Activated CD4-positive, alpha-beta T cell treated with anti-CD3 and anti-CD28 coated beads, Interleukin-2, Interleukin-6, amounts not matched to agents 100 ng/mL and 50 ng/mL, durations not matched to agents 16 hours and 8 hours (primary cell): ENCODE data around the gene NUP210L.

Experiments used
- DNase-seq: peaks from one replicate; pipeline ENCODE4 v3.0.0-alpha.2; 2020

The NUP210L gene

DNA sequence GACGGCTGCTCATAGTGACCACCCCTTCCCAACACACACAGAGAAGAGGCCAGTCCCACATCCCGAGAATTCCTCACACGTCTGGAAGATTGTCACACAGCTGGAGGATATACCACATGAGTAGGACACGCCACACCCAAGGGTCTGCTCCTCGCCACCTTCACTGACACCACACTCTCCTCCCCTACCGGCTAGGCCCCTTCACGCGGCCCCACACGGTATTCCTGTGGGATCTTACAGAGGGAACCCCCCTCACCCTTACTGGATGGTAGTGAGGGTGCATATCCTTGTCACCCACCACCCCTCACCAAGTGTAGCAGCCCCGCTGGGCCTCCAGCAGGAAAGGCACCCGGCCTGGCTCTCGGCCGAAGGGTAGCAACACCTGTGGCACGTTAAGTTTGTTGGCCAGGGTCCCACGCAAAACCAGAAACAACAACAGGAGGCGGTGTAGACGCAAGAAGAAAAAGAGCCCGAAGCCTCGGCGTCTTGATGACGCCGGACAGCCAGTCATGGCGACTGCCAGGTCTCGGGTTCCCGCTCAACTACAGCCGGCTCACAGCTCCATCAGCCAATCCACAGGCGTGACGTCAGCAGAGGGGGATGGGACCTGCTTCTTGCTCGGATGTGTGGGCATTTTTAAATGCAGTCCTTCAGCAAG is at the start of gene NUP210L:
Gene NUP210L, minus strand, starts transcription at position 540 of the 658 bp plus-strand sequence.
- DNase-seq: no peak

DNA sequence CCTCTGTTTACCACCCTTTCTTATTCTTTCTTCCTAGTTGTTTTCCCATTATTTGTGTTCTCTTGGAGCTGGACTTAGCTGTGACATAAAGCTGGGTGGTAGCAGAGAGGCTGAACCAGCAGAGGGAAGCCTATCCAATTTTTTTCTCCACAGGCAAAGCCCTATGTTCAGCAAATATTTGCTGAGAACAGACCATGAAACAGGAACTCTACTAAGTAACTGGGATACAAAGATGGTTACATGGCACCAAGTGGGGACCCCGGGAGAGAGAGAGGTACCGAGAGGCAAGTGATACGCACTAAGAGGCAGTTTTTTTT is 44.6 kb upstream of the NUP210L start:
- DNase-seq: no peak

- peak; percentile 57 for DNase-seq
Observed at GRCh38 chr1:154198756-154199562, 44.1 kb upstream of the NUP210L start.

GRCh38 chr1:154193821-154194220 is 38.9 kb upstream of the NUP210L start:
- DNase-seq: no peak

DNA sequence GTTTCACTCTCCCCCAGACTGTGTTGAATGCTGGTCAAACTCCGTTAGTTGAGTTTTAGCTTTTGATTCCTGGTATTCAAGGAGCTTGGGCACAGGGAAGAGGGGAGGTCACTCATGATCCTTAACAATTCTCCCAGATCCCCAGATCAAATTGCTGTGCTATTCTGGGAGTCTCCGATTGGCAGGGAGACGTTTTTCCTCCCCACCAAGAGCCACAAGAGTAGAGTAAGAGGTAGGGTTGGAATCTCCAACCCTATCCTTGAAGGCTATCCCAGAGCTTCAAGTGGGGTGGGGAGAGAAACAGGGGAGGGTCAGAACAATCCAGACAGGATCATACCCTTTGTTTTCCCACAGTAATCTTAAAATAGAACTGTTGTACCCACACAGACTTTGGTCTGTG is 37.6 kb upstream of the NUP210L start:
- no peak for DNase-seq

GRCh38 chr1:154191990-154192461 is 37.2 kb upstream of the NUP210L start, which contains the start of gene TPM3:
Gene TPM3 (minus strand): TSS chr1:154192100. CDS start chr1:154192018, 82 bp downstream.
- DNase-seq: no peak

GRCh38 chr1:154190550-154190949 is 35.7 kb upstream of the NUP210L start:
- no peak for DNase-seq

DNA sequence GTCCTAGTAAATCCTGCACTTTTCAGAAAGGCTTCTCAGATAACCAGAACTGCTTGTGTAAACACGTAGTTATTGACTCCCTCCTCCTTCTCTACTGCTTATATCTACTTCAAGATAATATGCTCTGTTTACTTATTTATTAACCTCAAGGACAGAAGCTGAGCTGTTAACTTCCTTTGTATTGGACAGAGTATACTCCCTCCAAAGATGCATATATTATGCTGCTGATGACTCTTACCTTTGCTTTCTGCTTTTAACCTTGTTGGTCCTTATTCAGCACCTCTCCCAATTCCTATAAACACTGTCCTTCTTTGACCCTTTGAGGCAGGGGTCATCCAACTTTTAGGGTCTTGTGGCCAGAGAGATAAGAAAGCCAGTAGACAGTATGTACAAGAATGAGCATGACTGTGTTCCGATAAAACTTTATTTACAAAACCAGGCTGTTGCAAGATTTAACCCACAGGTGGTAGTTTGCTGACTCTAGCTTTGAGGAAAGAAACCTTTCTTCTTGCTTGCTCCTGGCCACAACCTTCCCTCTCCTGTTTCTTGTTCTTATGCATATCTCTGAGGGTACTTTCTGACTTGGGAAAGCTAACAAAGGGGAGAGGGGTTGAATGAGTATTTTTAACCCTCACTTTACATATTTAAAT is 32.1 kb upstream of the NUP210L start:
- DNase-seq: no peak

GRCh38 chr1:154186177-154186576 is 31.3 kb upstream of the NUP210L start:
- peak; percentile 78 for DNase-seq

- DNase-seq: peak; percentile 98
Observed at GRCh38 chr1:154183046-154183915, 28.4 kb upstream of the NUP210L start.

- DNase-seq: peak; percentile 93
Observed at GRCh38 chr1:154182344-154183045, 27.6 kb upstream of the NUP210L start.

DNA sequence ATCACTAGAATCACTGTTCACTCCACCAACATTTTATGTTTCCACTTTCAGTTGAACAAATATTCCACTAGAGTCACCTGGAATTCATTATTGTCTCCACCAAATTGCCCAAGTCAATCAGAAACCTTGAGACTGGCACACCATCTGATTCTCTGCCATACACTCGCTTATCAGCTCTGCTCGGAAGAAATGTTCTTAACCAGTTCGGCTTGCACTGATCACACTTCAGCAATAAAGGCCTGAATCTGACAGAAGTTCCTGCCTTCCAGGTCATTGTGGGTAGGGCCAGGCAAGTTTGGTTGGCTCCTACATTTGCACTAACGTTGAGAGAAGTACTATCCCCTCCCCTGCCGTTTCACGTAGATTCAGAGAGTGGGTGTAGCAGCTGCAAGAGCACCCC is 27.1 kb upstream of the NUP210L start:
- DNase-seq: no peak

GRCh38 chr1:154179946-154180687 is 25.2 kb upstream of the NUP210L start:
- peak; percentile 13 for DNase-seq

DNA sequence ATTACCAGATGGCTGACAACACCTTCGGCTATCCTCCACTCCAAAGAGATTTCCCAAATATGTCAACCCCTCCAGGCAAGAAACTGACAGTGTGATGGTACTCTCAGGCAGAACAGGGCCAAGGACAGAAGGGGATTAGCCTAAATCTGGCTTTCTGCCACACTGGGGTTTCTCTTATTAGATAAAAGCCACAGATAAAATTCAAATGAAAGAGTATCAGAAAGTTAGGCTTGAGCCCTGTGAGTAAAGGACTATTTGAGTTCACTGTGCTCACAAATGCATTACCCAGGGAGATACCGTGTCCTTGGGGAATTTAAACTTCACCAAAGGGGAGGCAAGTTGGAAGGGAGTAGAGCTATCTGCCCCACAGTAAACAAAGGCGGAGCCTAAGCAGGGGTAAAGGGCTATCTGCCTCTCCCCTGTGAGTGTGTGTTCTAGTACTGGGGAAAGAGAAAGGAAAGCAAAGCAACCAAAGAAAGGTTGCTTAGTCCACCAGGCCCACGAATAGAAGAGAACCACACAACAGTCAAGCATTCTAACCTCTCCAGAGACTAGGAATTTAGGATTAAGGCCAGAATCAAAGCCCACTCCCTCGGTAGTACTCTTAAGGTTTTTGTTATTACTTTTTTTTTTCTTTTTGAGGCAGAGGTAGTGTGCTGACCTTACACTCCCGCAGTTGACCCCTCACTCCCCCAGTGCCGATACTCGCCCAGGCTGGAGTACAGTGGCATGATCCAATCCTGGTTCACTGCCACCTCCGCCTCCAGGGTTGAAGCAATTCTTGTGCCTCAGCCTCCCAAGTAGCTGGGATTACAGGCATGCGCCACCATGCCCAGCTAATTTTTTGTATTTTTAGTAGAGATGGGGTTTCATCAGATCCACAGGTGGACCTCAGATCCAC is 24.3 kb upstream of the NUP210L start:
- no peak for DNase-seq

DNA sequence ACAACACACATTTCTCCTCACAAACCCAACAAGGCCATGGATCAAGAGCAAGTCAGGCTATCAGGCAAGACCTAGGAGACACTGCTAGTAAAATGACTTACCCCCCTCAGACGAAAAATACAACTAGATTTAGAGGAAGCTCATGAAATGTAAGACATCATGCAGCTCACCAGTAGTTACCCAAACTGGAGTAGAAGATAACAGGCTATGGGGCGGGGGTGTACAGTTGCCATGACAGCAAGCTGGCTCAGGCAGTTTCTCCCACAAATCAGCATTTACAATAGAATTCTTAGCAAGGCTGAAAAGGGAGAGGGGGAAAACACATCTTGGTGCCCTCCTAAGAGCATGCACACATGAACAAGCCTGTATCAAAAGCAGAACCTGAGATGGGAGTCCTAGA is 23.1 kb upstream of the NUP210L start:
- no peak for DNase-seq

DNA sequence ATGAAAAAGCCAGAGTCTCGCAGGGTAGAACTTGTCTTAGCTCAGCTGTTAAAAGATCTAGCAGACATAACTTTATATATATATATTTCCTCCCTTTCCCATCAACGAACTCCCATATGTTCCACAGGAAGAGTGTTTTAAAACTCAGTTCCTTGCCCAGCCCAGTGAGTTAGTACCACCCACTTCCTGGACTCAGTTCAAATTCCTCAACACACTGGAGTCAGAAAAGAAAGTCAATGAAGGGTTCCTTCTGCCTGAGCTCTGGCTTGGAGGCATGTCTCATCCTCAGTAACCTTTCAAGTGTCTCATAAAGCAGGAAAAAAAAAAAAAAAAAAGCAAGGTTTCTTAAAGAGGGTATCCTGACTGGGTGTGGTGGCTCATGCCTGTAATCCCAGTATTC is 21.5 kb upstream of the NUP210L start:
- no peak for DNase-seq

DNA sequence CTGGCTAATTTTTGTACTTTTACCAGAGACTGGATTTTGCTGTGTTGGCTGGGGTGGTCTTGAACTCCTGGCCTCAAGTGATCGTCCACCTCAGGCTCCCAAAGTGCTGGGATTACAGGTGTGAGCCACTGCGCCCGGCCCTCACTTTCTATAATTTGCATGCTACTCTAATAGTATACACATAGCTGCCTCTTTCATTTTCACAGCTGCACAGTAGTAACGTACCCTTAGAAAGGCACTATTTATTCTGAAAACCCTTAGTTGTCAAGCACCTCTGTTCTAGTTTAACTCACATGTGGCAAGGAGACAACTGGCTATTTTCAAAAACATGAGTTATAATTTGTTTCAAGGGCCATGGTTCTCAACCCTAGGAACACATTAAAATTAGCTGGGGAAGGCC is 19.8 kb upstream of the NUP210L start:
- DNase-seq: no peak

- no peak for DNase-seq
Observed at GRCh38 chr1:154171880-154172279, 17.0 kb upstream of the NUP210L start.

DNA sequence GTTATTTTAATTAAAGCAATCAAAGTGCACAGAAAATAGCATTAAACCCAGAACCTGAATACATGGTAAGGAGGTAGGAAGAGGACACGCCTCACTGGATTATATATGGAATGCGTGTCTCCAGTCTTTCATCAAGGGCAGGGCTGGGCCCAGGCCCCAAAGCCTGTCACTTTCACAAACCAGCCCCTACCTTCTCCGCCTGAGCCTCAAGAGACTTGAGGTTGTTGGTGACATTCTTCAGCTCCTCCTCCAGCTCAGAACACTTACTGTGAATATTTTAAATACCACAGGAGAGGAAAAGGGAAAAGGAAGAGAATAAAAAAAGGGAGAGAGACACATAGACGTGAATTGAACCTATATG is 16.3 kb upstream of the NUP210L start:
- DNase-seq: no peak

GRCh38 chr1:154170547-154171222 is 15.8 kb upstream of the NUP210L start:
- DNase-seq: peak; percentile 65
